ENCODE results near the gene ASIC2.

DNA sequence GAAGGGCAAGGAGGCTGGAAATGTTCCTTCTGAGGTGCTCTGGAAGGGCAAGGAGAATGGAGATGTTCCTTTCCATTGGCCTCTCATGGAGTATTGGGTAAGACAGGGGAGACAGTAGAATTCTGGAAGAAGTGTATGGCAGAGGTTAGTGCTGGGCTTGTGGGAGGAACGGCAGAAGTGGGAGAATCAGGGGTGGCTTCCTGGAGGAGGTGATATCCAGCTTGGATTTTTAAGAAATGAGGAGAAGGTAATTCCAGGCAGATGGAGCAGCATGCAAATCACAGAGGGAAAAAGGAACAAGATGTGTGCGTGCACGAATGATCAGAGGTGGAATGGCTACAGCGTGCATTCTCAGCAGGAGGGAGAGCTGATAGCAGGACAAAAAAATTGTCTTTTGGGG is 45.1 kb upstream of the ASIC2 start:
- TF ChIP-seq, protein P1, sequence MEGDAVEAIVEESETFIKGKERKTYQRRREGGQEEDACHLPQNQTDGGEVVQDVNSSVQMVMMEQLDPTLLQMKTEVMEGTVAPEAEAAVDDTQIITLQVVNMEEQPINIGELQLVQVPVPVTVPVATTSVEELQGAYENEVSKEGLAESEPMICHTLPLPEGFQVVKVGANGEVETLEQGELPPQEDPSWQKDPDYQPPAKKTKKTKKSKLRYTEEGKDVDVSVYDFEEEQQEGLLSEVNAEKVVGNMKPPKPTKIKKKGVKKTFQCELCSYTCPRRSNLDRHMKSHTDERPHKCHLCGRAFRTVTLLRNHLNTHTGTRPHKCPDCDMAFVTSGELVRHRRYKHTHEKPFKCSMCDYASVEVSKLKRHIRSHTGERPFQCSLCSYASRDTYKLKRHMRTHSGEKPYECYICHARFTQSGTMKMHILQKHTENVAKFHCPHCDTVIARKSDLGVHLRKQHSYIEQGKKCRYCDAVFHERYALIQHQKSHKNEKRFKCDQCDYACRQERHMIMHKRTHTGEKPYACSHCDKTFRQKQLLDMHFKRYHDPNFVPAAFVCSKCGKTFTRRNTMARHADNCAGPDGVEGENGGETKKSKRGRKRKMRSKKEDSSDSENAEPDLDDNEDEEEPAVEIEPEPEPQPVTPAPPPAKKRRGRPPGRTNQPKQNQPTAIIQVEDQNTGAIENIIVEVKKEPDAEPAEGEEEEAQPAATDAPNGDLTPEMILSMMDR (IDR thresholded peaks at IDR 0.05): no peak
- no peak for TF ChIP-seq POLR2A (IDR thresholded peaks at IDR 0.05)
